ENCODE results near the gene KCNJ6.

- TF ChIP-seq CTCF (conservative IDR thresholded peaks at IDR 0.05; ENCODE audit: low read length) (no peak), EZH2phosphoT487 (IDR thresholded peaks at IDR 0.05; ENCODE audit: borderline replicate concordance, low read depth, low read length) (no peak)
Observed at GRCh38 chr21:37737996-37738395, 178.3 kb downstream of the KCNJ6 start.
